KOPT-K1 (cell line): ENCODE data around the gene MAN1C1.
"Not testable (repeated sequence)": the region's sequence is repeated elsewhere in the genome, so short reads cannot be mapped to it uniquely, and the experiment has no call there.

Experiments
- H3K27ac ChIP-seq: fragments of 200-600 bp; sonication (generic); 2 replicates; pipeline ENCODE4 v1.5.1; 2016; ENCODE audit warnings: antibody characterized with exemption, mild to moderate bottlenecking, low read depth, low read length; ENCODE audit not compliant: poor library complexity, severe bottlenecking
- H3K36me3 ChIP-seq: fragments of 200-600 bp; sonication (generic); 2 replicates; pipeline ENCODE4 v1.5.1; 2017; ENCODE audit warnings: antibody characterized with exemption, mild to moderate bottlenecking, low read length, moderate library complexity; ENCODE audit not compliant: insufficient read depth
- H3K9me3 ChIP-seq: fragments of 200-600 bp; sonication (generic); 2 replicates; pipeline ENCODE4 v1.5.1; 2017; ENCODE audit warnings: antibody characterized with exemption, low read length, mild to moderate bottlenecking; ENCODE audit not compliant: insufficient read depth, poor library complexity, severe bottlenecking

The MAN1C1 gene

GRCh38 chr1:25649505-25650288 lies 33.1 kb downstream of the MAN1C1 start:
- H3K27ac ChIP-seq, result no peak overlapping the region
- H3K36me3 ChIP-seq, result no peaks in the 10 kb centered on the region
- no peaks in the 10 kb centered on the region for H3K9me3 ChIP-seq

- Histone ChIP-seq H3K27ac (no peak overlapping the region), H3K9me3 (no peaks in the 10 kb centered on the region), H3K36me3 (no peaks in the 10 kb centered on the region)
Observed at GRCh38 chr1:25650289-25650576, 33.6 kb downstream of the MAN1C1 start.

GRCh38 chr1:25651036-25651640 lies 34.5 kb downstream of the MAN1C1 start:
- Histone ChIP-seq H3K9me3 (no peaks in the 10 kb centered on the region), H3K27ac (no peak overlapping the region), H3K36me3 (no peaks in the 10 kb centered on the region)

GRCh38 chr1:25651824-25652741 lies 35.5 kb downstream of the MAN1C1 start:
- Histone ChIP-seq H3K36me3 (no peaks in the 10 kb centered on the region), H3K9me3 (no peaks in the 10 kb centered on the region), H3K27ac (no peak overlapping the region)

- Histone ChIP-seq H3K27ac (no peak overlapping the region), H3K36me3 (no peaks in the 10 kb centered on the region)
Observed at GRCh38 chr1:25653558-25653957, 37.0 kb downstream of the MAN1C1 start.

GRCh38 chr1:25654109-25654660 lies 37.6 kb downstream of the MAN1C1 start:
- no peaks in the 10 kb centered on the region for H3K36me3 ChIP-seq
- no peak overlapping the region for H3K27ac ChIP-seq
- H3K9me3 ChIP-seq, result no peaks in the 10 kb centered on the region

More at GRCh38 chr1:25653558-25653957, 37.0 kb downstream of the MAN1C1 start:
- H3K9me3 ChIP-seq, result no peaks in the 10 kb centered on the region

GRCh38 chr1:25657121-25657882 lies 40.7 kb downstream of the MAN1C1 start:
- no peaks in the 10 kb centered on the region for H3K9me3 ChIP-seq
- no peak overlapping the region for H3K27ac ChIP-seq
- no peaks in the 10 kb centered on the region for H3K36me3 ChIP-seq

GRCh38 chr1:25657883-25658760 lies 41.5 kb downstream of the MAN1C1 start:
- no peaks in the 10 kb centered on the region for H3K36me3 ChIP-seq
- no peak overlapping the region for H3K27ac ChIP-seq
- no peaks in the 10 kb centered on the region for H3K9me3 ChIP-seq

GRCh38 chr1:25658791-25659431 lies 42.3 kb downstream of the MAN1C1 start:
- Histone ChIP-seq H3K27ac (no peak overlapping the region), H3K36me3 (no peaks in the 10 kb centered on the region), H3K9me3 (no peaks in the 10 kb centered on the region)

GRCh38 chr1:25661043-25661815 lies 44.6 kb downstream of the MAN1C1 start:
- Histone ChIP-seq H3K27ac (no peak overlapping the region), H3K36me3 (no peaks in the 10 kb centered on the region), H3K9me3 (no peaks in the 10 kb centered on the region)

- Histone ChIP-seq H3K36me3 (no peaks in the 10 kb centered on the region), H3K27ac (no peak overlapping the region), H3K9me3 (no peaks in the 10 kb centered on the region)
Observed at GRCh38 chr1:25662061-25662460, 45.5 kb downstream of the MAN1C1 start.

- H3K27ac ChIP-seq, H3K36me3 ChIP-seq, H3K9me3 ChIP-seq: not testable (repeated sequence)
Observed at GRCh38 chr1:25662959-25663358, 46.4 kb downstream of the MAN1C1 start.
